ENCODE results near the gene NUDT6. TPM values are rescaled to one million over a fixed set of nuclear protein-coding genes. Genes with fewer than 3 reads are reported as not detected.
"Not testable (repeated sequence)": the region's sequence is repeated elsewhere in the genome, so short reads cannot be mapped to it uniquely, and the experiment has no call there.

Gene NUDT6
- total RNA-seq, 2 donors from 2014 or later: 7.7 to 8.6 TPM

- intact Hi-C loops (cut with DNase I, micrococcal nuclease): no loop called here
- DNase-seq: no peak
- ATAC-seq: no peak
Observed at GRCh38 chr4:122890147-122890795, 32.1 kb downstream of the NUDT6 start.

DNA sequence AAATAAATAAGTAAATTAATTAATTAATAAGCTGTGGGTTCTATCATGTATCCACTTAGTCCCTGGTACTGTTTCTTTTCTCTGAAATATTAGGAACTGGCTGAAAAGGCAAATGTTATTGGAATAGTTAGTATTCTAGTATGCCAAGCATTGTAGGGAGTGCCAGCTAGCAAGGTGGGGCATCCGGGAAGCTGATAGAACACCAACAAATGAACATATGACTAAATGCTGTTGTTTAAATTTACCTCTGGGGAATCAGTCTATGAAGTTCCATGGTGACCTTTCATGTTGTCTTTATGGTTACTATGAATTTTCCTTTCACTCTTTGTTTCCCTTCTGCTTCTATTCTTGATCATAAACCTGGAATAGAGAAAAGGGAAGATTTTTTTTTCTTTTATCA is 32.7 kb downstream of the NUDT6 start:
- ATAC-seq (peak; percentile 41), DNase-seq (peak in 1 of 2 donors; percentile 33)
- intact Hi-C loops (cut with DNase I, micrococcal nuclease): no loop called here

- no peak for DNase-seq
- ATAC-seq: no peak
- intact Hi-C loops (cut with DNase I, micrococcal nuclease): no loop called here
Observed at GRCh38 chr4:122884499-122884898, 37.9 kb downstream of the NUDT6 start.

DNA sequence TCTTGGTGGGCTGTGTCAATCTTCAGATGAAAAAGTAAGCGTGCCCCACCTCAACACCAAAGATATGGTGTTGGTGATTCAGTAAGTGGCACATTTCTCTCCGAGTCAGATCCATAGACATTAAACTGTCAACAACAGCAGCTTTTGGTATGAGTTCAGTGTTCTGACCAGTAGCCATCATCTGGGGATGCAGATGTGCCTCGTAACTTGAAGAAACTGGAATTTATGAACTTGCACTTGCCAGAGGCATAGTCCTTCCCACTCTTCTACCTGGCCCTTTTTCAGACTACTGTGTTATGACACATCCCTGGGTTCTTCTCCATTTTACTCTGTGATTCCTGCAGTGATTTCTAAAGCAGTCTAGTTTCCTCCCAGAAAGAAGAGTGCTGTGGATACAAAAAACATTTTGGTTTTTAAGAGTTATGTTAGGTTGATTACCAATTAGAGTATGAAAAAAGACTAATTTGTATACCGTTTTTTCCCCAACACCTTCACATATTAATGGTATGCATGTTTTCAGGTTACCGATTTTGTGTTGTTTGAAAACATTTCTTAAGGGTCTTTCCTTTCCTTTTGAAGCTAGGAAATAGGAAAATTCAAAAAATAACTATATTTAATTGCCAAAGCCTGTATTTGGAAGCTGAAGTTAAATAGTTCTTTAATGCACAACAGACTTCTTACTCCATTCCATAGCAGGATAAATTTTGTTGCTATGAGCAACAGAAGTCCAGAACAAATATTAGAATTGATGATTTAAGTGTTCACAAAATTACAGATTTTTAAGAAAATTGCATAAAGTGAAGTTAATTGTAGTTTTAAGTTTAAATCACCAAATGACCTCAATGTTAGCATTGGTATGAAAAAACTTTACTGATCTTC is 39.3 kb downstream of the NUDT6 start:
- DNase-seq (no peak), ATAC-seq (no peak)
- intact Hi-C loops (cut with DNase I, micrococcal nuclease): no loop called here

GRCh38 chr4:122879001-122879400 is 43.4 kb downstream of the NUDT6 start:
- DNase-seq: no peak
- no peak for ATAC-seq
- intact Hi-C loops (cut with DNase I, micrococcal nuclease): no loop called here

DNA sequence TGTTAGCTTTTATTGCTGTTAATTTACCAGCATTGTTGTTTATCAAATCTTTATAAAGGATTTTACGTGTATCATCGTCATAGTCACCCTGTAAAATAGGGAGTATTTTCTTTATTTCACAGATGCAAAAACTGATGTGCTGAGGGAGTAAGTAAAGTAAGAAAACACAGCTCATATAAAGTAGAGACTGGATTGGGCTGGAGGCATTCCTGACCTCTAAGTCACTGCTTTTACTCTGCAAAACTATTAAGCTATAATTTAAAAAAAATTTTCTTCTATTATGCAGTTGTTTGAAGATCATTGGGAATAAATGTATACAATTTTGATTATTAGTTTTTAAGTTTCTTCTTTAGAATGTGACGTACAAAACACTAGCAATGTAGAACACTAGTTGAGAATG is 45.9 kb downstream of the NUDT6 start:
- ATAC-seq: no peak
- DNase-seq: no peak

GRCh38 chr4:122875949-122876348 is 46.4 kb downstream of the NUDT6 start:
- DNase-seq (no peak), ATAC-seq (no peak)
- intact Hi-C loops (cut with DNase I, micrococcal nuclease): no loop called here

More for the DNA sequence above, 45.9 kb downstream of the NUDT6 start:
- intact Hi-C loops (cut with DNase I, micrococcal nuclease): no loop called here

DNA sequence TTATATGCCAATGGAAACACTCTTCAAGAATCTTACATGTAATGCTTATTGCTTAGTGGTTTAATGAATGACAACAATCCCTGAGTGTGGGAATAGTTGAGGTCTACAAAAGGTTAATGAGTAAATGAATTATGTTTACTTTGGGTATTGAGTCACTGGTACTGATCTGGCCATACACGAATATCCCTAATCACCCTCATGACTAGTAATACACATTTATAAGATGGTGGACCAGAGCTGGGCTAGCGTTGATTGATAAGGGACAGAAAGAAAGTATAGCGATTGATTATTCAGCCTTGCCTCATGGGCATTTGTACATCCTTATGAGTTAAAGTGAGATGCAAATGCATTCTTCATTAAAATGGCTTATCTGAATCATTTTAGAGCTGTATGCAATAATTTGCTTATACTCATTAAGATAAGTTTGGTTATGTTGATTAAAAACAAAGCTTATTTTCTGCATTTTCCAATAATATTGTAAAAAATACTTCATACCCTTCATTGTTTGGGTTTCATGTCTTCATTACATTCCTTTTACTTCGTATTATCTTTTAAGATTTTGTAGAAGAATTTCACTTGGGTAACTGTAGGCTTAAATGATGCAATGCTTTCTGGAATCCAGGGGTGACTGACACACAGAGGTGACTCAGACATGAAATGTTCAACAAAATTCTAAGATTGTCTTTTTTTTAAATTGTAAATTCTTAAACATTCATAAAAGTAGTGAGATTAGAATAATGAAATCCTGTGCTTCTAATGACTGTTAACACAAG is 48.4 kb downstream of the NUDT6 start:
- no peak for ATAC-seq
- DNase-seq: no peak
- intact Hi-C loops (cut with DNase I, micrococcal nuclease): no loop called here

DNA sequence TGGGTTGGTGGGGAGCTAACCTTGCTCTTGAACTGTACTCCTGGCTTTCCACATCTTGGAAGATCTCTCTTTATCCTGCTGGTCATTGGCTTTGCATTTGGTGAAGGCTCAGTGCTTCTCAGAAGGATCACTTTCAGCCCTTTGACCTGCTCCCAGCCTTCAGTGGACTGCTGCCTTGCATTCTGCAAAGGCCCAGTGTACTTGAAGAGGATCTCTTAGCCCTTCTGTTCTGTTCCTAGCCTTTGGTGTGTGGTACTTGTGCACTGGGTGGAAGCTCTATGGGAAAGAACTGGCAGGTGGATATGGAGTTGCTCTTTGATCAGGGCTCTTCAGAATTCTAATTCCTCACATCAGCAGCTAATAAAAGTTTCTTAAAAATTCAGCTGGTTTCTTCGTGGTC is 49.3 kb downstream of the NUDT6 start:
- intact Hi-C loops (cut with DNase I, micrococcal nuclease): no loop called here
- no peak for ATAC-seq
- DNase-seq: no peak

- ATAC-seq; DNase-seq; intact Hi-C loops (cut with DNase I, micrococcal nuclease): not testable (repeated sequence)
Observed at GRCh38 chr4:122868235-122868634, 54.2 kb downstream of the NUDT6 start.

- no peak for DNase-seq
- no peak for ATAC-seq
- intact Hi-C loops (cut with DNase I, micrococcal nuclease): no loop called here
Observed at GRCh38 chr4:122865425-122865824, 57.0 kb downstream of the NUDT6 start.

GRCh38 chr4:122863639-122864038 is 58.8 kb downstream of the NUDT6 start:
- intact Hi-C loops (cut with DNase I, micrococcal nuclease): no loop called here

DNA sequence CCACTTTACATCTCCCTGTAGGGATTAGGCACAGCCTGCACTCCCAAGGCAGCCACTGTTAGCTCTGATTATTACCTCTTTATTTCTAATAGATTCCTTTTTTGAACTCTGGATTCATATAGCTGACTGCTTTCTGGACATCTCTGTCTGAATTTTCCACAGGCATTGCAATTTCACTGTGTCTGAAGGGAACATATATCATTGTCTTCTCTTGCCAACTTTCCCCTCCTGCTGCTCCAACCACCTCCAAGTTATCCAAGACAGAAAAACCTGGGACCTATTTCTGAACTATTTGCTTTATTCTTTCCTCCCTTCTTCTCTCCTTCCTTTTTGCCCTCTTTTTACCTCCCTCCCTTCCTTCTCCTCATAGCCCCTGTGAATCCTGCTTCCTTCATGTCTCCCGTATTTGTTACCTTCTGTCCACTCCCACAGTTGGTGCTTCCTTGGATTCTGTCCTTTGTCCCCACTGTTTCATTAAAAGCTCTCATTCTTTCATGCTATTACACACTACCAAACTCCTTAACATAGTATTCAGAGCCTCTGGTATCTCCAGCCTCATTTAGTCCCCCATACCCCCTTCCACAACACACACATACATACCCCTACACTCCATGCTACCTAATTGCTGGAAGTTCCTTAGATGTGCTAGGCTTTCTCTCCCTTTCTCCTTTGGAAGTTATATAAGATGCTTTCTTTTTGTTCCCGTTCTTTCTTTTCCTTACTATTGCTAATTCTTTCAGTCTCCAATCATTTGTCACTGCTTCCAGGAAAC is 61.0 kb downstream of the NUDT6 start:
- intact Hi-C loops (cut with DNase I, micrococcal nuclease): no loop called here
- DNase-seq (no peak), ATAC-seq (no peak)

More at GRCh38 chr4:122863639-122864038, 58.8 kb downstream of the NUDT6 start:
- no peak for DNase-seq
- no peak for ATAC-seq

DNA sequence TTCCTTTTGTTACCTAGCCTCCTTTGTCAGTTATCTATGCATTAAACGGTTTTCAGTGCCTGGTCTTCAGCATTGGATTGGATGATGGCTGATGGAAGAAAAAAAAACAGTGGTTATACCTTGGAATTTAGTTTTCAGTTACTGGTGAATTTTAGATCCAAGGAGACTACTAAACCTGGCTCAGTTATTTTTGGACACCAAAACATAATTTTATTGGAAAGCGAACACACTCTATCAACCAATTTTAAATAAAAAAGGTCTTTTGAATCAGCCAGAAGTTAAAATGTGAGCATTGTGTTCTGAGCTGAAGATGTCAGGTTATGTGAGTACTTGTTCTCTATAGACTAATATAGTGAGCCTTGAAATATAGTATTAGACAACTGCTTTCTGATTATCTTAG is 63.7 kb downstream of the NUDT6 start:
- ATAC-seq: no peak
- DNase-seq: no peak
- intact Hi-C loops (cut with DNase I, micrococcal nuclease): no loop called here

DNA sequence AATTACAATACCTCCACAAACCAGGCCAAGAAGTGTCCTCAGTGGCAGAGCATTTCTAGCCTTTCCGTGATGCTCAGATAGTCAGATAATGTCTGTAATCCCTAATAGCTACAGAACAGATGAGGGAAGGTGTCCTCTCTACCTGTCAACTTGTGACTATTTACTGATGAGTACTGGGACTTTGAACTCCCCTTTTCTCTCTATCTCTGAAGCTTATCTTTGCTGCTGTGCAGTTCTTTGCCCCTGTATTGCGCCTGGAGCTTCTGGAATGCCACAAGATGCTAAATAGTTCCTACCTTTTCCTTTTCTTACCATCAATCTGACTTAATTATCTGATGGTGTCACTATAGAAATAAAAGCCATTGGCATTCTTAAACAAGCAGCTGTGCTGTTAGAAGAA is 65.2 kb downstream of the NUDT6 start:
- no peak for DNase-seq
- intact Hi-C loops (cut with DNase I, micrococcal nuclease): no loop called here
- ATAC-seq: no peak

DNA sequence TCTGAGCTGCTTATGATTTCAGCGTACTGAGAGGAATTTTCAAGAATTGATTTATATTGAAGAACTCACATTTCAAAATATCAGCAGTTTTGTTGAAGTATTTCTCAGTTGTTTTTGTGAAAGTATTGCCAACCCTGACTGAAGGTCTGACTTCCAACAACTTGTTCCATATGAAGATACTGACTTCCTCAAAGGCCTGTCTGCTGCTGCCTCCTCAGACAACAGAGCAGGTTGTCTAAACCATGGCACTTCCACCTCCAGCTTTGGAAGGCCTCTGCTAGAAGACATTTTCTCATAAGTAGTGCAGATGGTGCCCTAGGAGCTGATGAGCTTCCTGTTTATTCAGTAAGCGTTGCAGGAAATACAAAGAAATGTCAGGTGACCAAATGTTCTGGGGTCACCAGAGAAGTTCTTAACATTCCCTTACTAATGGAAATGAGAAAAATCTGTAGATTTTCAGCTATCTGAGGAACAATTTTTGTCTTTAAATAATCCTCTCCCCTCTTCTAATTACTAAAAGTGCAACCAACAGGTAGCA is 67.0 kb downstream of the NUDT6 start:
- ATAC-seq: no peak
- intact Hi-C loops (cut with DNase I, micrococcal nuclease): no loop called here

GRCh38 chr4:122854447-122855352 is 67.7 kb downstream of the NUDT6 start:
- ATAC-seq: no peak
- intact Hi-C loops (cut with DNase I, micrococcal nuclease): no loop called here
- no peak for DNase-seq

More for the DNA sequence above, 67.0 kb downstream of the NUDT6 start:
- no peak for DNase-seq

DNA sequence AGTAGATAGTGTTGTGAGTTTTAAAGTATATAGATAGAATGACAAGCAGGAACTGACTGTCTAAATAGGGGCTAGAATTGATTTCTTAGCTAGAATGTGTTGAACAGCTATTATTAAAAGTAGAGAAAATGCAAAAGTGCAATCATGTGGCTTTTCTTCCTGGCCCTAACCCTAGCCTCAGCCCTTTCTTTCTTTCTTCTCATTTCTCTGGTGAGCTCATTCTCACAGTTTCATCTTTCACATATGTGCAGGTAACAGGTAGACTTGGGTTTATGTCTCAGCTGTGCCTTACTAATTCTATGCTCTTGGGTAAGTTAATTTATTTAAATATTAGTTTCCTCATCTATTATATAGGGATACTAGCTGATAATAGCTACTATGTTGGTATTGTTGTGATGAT is 70.8 kb downstream of the NUDT6 start:
- intact Hi-C loops (cut with DNase I, micrococcal nuclease): no loop called here
- DNase-seq (no peak), ATAC-seq (no peak)

Data from left colon (tissue), 2 donors.